H1 (cell line): ENCODE measurements around the gene INHA. TPM values are rescaled to one million over a fixed set of nuclear protein-coding genes. Genes with fewer than 3 reads are reported as not detected.

Experiments
- EP300 ChIP-seq, 2 experiments: IDR thresholded peaks; 1 replicate in 1 of 2; 2 replicates in 1 of 2; pipeline ENCODE4 v1.6.1; 2011 to 2012; ENCODE audit warnings: low read depth in 2 of 2, low read length in 2 of 2, mild to moderate bottlenecking in 2 of 2, borderline replicate concordance in 1 of 2, inconsistent platforms in 1 of 2, moderate library complexity in 1 of 2
- HDAC6 ChIP-seq: IDR thresholded peaks from one replicate; pipeline ENCODE4 v1.7.1; 2012; ENCODE audit warnings: low read depth, mild to moderate bottlenecking, inconsistent platforms, low read length, moderate library complexity
- RAD21 ChIP-seq, 2 experiments: IDR thresholded peaks in 1 of 2; conservative IDR thresholded peaks in 1 of 2; 2 replicates each; pipeline ENCODE4 v1.6.1; 2011; ENCODE audit warnings: low read depth in 2 of 2, low read length in 2 of 2, improper control_type of control experiment in 1 of 2, inconsistent platforms in 1 of 2, mild to moderate bottlenecking in 1 of 2, moderate library complexity in 1 of 2
- SIN3A ChIP-seq, 2 experiments: IDR thresholded peaks in 1 of 2; conservative IDR thresholded peaks in 1 of 2; 2 replicates each; pipeline ENCODE4 v1.6.1; 2011 to 2012; ENCODE audit warnings: low read length in 2 of 2, improper control_type of control experiment in 1 of 2, low read depth in 1 of 2, mild to moderate bottlenecking in 1 of 2
- polyA plus RNA-seq, 7 experiments: library from polyadenylated mRNA; depleted of rRNA in 3 of 7; stranded (reverse) in 5 of 7; unstranded in 2 of 7; fragments of >200 nt in 5 of 7; fragments of 200-250 nt in 2 of 7; gene quantifications; 1 replicate in 5 of 7; 2 replicates in 1 of 7; 4 replicates in 1 of 7; pipeline versions ENCODE4 v1.2.1 to v1.2.3, GENCODE V29; 2011 to 2013; ENCODE audit warnings: missing spikeins in 2 of 7, mixed read lengths in 2 of 7
- total RNA-seq: library from RNA; stranded (reverse); fragmentation: NEBNext Ultra II Directional; extraction: Animal tissue kit (Norgen Biotek cat#: 25700); gene quantifications from 2 replicates; pipeline ENCODE4 v1.2.1, GENCODE V29; 2021

INHA gene
- total and polyA plus RNA-seq, 2 of the 8 experiments (the other 6 are each of a cell fraction or from before 2014, with no cell fraction given), result 0.65 to 2.7 TPM

GRCh38 chr2:219545295-219545942 is 26.7 kb upstream of the INHA start (continued):
- TF ChIP-seq EP300 (IDR thresholded peaks at IDR 0.05; ENCODE audit: borderline replicate concordance in 1 of 2, low read depth in 2 of 2, low read length in 2 of 2) (no peak), HDAC6 (no peak), SIN3A (conservative IDR thresholded peaks at IDR 0.05 in 1 of 2, IDR thresholded peaks at IDR 0.05 in 1 of 2; ENCODE audit: low read depth in 1 of 2, low read length in 2 of 2) (no peak), RAD21 (IDR thresholded peaks at IDR 0.05 in 1 of 2, conservative IDR thresholded peaks at IDR 0.05 in 1 of 2; ENCODE audit: low read depth in 2 of 2, low read length in 2 of 2) (no peak)
